Measurements from ENCODE around the gene ZC3H18.
A peak's percentile ranks its signal among the peaks of the same experiment; 100 is the strongest.

The ZC3H18 gene

DNA sequence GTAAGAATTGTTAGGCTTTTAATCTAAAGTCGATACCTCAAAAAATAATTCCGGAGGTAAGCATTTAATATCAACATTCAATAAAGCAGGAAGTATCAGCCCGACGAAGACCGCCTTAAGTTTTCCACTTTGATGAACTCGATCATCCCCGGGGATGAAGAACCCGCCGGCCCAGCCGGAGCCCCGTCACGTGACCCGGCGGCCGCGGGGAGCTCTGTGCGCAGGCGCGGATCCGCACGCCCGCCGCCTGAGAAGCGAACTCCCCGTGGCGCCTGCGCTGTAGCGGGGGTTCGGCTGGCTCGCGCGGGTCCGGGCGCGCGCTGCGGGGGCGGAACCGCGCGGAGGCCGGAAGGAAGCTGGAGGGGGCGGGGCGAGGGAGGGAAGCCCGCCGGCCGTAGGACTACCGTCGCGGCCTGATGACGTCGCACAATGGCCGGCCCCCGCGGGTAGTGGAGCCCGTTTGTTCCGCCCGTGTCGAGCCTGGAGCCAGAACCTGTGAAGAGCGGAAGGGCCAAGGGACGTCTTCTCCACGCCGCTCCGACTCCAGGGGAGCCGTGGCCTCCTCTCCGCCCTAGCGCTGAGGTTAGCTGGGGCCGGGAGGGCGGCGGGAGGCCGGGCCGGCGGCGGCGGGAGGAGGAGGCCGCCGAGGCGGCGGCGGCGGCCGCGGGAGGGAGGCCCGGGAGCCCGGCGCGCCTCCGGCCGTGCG lies at the start of gene ZC3H18:
ZC3H18 (plus strand) TSS at position 419 of the 706 bp plus-strand sequence. CDS start 6,721 bp downstream, outside the sequence.
- Mint-ChIP-seq H3K4me1 (peaks cover 50% of the 10 kb centered on the region), H3K4me3 (peak within 1 kb of the TSS; percentile 89), H3K9me3 (no peaks in the 10 kb centered on the region), H3K36me3 (ENCODE audit: low read depth) (peaks cover 21% of the 10 kb centered on the region), H3K27ac (peak within 1 kb of the TSS; percentile 92), H3K27me3 (peaks cover 1% of the 10 kb centered on the region)
- DNase-seq (peak; percentile 100), ATAC-seq (peak; percentile 66)

DNA sequence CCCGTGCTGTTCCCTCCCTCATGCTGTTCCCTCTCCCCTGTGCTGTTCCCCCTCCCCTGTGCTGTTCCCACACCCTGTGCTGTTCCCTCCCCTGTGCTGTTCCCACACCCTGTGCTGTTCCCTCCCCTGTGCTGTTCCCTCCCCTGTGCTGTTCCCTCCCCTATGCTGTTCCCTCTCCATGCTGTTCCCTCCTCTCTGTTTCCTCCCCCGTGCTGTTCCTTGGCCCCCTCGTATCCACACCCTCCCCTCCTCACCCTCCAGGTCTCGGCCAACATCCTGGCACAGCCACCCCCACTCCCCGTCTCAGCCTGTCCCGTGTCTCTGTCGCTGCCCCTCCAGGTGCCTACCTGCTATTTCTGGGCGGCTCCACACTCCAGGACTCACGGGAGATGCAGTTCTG lies 48.5 kb upstream of the ZC3H18 start:
- ATAC-seq, result no peak
- DNase-seq, result no peak
- Mint-ChIP-seq H3K9me3 (peaks cover 10% of the 10 kb centered on the region), H3K4me1 (no peaks in the 10 kb centered on the region), H3K27me3 (no peaks in the 10 kb centered on the region), H3K4me3 (no peak overlapping the region), H3K36me3 (ENCODE audit: low read depth) (peaks cover 3% of the 10 kb centered on the region), H3K27ac (no peak overlapping the region)

DNA sequence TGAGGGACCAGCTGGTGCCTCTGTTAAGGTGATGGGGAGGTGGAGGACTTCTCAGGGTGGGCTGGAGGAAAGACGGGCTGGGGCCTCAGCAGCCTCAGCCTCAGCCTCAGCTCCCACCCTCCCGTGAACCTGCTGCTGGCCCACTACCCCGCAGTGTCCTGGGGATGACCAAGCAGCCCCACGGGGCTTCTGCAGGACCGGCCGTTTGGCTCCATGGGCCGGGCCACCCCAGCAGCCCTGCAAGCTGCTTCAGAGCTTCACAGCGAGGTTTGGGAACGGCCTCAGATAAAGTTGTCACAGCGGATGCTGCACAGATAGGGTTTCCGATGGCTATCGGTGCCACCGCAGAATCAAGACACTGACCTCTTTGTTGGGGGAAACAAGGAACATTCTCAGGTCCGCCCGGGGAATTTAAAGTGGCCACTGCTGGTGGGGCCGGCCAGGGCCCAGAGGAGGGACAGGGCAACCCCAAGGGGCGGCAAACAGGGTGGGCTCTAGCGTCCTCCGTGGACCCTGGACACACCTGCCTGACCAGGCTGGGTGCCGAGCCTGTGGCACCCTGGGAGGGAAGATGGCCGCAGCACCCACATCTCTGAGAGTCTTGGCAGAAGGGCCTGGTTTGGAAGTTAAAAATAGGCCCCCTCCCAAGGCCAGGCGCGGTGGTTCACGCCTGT lies 47.8 kb upstream of the ZC3H18 start:
- Mint-ChIP-seq H3K4me1 (no peaks in the 10 kb centered on the region), H3K27ac (no peak overlapping the region), H3K27me3 (no peaks in the 10 kb centered on the region), H3K36me3 (ENCODE audit: low read depth) (peaks cover 2% of the 10 kb centered on the region), H3K9me3 (peaks cover 10% of the 10 kb centered on the region), H3K4me3 (no peak overlapping the region)
- DNase-seq (no peak), ATAC-seq (no peak)

DNA sequence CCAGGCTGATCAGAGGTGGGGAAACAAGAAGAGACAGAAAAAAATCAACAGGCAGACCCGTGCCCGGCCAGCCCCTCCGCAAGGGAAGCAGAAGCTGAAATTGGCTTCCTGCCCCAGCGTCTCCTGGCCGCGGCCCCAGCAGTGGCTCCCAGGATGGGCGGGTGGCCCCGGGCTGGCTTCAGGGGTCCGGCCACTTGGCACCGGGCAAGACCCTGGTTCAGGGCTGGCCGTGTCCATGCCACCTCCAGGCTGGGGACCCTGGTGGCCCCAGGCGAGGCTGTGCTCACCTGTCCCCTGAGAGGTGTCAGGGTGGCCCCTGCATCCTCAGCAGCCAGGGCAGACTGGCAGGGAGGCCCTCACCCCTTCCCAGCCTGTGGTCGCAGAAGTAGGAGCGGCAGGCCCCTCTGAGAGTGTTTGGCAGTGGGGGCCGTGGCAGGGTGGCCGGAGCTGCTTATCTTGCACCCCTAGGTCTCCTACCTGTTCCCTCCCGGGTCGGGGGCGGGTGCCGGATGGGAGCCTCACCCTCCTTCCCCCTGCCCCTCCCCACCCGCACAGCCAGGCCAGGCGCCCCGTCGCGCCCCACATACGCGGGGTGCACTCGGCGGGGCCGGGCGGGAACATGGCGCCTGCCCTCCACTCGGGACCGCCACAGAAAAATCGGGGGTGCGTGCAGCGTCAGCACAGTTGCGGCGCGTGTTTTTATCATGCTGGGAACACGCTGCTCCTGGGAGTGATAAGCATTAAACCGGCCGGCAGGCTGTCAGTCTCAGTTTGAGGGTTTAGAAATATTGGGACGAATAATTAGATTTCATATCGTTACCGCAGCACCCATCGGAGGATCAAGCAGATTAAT lies 46.7 kb upstream of the ZC3H18 start:
- Mint-ChIP-seq H3K9me3 (peaks cover 5% of the 10 kb centered on the region), H3K27me3 (no peaks in the 10 kb centered on the region), H3K36me3 (ENCODE audit: low read depth) (no peaks in the 10 kb centered on the region), H3K4me1 (no peaks in the 10 kb centered on the region), H3K4me3 (no peak overlapping the region), H3K27ac (no peak overlapping the region)
- no peak for DNase-seq
- no peak for ATAC-seq

DNA sequence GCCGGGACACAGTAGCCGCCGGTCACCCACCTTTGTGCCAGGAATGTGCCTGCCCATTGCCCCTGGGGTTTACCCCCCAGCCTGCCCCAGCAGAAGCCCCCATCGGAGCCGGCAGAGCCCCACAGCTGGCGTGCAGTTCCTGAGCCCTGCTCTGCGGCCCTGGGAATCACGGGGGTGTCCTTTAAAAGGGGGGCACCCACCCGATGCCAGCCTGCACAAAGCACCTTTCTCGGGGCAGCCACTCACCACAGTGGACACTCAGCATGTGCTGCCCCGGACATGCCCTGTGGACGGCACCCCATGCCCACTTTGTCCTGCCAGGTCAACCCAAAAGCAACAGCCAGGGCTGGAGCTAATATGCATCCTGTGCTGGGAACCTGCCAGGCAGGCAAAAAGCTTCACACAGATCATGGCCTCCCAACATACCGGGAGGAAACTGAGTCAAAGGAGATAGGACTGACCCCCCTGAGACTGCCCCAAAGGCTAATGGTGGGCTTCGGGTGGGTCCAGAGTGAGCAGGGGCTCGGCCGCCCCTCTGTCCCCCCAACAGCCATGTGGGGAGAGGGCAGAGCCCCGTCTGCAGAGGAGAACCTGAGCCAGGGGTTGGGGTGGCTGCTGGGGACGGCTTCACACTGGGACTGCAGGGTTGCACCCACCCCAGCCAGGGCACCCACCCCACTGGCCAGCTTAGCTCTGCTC lies 45.8 kb upstream of the ZC3H18 start:
- Mint-ChIP-seq H3K36me3 (ENCODE audit: low read depth) (no peaks in the 10 kb centered on the region), H3K27ac (no peak overlapping the region), H3K4me1 (no peaks in the 10 kb centered on the region), H3K4me3 (no peak overlapping the region), H3K27me3 (no peaks in the 10 kb centered on the region), H3K9me3 (no peaks in the 10 kb centered on the region)
- DNase-seq (no peak), ATAC-seq (no peak)

DNA sequence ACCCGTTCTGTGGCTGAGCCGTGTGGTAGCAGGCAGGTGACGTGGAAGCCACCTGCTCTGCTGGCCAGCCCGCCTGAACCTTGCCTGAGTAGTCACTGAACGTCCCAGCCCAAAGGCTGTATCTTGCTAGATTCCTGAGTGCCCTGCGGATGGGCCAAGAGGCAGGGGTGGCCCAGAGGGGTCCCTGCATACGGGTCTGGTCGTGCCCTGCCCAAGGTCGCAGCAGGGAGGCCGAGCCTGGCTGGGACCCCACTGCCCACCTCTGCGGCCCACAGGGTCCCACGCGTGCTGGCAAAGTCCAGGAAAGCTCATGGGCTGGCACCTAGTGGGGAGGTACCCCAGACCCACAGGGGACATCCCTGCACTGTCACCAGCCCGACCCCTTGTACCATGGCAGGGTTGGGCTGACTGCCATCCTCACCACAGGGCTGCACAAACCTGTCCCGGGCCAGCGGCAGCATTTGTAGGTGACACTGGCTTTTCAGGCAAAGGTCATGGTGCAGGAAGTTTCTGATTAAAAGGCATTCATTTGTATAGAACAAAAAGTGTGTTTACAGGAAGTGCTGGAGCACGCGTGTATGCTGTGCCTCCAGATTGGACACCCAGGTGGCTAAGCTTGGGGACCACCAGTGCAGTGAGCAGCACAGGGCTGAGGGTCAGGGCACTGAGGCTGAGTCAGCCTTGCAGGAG lies 45.1 kb upstream of the ZC3H18 start:
- Mint-ChIP-seq H3K4me3 (no peak overlapping the region), H3K9me3 (no peaks in the 10 kb centered on the region), H3K27me3 (no peaks in the 10 kb centered on the region), H3K4me1 (no peaks in the 10 kb centered on the region), H3K36me3 (ENCODE audit: low read depth) (no peaks in the 10 kb centered on the region), H3K27ac (no peak overlapping the region)
- no peak for DNase-seq
- no peak for ATAC-seq

DNA sequence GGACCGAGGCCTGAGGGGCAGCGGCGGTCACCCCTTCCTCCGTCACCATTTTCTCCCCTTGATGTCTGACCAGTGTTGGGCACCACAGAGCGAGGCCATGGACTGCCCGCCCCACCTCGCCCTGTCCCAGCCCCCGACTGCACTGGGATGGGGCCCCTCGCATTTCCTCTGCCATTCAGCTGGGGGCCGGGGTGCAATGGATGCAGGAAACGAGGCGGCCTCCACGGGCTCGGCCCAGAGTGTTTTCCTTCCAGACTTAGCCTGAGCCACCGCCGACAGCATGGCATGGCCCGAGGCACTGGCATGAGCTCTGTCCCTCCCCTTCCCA lies 44.6 kb upstream of the ZC3H18 start:
- no peak for ATAC-seq
- Mint-ChIP-seq H3K9me3 (no peaks in the 10 kb centered on the region), H3K27ac (no peak overlapping the region), H3K4me1 (no peaks in the 10 kb centered on the region), H3K36me3 (ENCODE audit: low read depth) (no peaks in the 10 kb centered on the region), H3K4me3 (no peak overlapping the region), H3K27me3 (no peaks in the 10 kb centered on the region)
- no peak for DNase-seq

DNA sequence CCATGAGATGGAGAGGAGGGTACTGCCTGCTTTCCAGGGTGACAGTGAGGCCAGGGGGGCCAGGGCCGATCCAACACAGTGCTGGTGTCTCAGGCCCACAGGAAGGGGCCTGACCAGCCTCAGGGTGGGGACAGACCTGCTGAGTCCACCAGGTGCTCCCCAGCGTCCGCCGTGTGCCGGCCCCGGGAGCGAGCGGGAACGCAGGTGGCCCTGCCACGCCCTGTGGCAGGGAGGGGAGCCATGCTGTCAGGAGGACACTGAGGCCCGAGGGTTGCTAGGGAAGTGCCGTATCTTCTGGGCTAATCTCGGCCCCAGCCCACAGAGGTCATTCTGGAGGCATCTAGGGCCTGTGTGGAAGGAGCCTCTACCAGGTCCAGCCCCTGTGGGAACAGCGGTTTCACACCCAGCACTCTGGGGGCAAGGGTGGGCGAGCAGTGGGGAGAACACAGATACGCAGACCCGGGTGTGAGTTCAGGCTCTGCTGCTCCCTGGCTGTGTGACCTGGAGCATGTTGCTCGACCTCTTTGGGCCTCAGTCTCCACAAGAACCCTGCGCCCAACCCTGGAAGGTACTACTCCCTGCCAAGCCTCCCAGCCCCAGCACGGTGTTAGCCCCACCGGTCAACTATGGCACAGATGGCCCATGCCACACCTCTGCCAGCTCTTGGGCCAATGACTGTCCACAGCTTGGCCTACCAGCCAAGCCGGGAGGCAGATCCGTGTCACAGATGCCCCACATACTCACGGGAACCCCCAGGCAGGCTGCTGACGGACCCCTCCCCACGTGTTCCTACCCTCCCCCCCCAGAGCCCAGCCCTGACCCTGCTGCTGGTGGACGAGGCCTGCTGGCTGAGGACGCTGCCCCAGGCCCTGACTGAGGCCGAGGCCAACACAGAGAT lies 43.9 kb upstream of the ZC3H18 start:
- no peak overlapping the region for H3K27ac Mint-ChIP-seq
- no peak overlapping the region for H3K4me3 Mint-ChIP-seq
- no peaks in the 10 kb centered on the region for H3K27me3 Mint-ChIP-seq
- ATAC-seq (no peak), DNase-seq (no peak)
- no peaks in the 10 kb centered on the region for H3K9me3 Mint-ChIP-seq
- no peaks in the 10 kb centered on the region for H3K4me1 Mint-ChIP-seq
- H3K36me3 Mint-ChIP-seq (ENCODE audit: low read depth), result no peaks in the 10 kb centered on the region

DNA sequence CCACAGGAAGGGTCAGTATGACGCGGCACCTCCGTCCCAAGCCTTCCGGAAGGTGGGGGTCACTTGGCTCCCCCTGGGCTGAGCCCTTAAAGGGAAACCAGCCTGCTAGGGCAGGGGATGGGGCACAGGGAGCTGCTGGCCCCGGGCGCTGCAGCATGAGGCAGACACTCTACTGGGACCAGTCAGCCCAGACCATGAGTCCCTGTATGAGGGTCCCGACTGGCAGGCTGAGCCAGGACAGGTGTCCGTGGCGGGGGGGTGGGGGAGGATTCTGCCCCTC lies 43.4 kb upstream of the ZC3H18 start:
- Mint-ChIP-seq H3K4me3 (no peak overlapping the region), H3K27me3 (no peaks in the 10 kb centered on the region), H3K9me3 (no peaks in the 10 kb centered on the region), H3K4me1 (no peaks in the 10 kb centered on the region), H3K36me3 (ENCODE audit: low read depth) (no peaks in the 10 kb centered on the region), H3K27ac (no peak overlapping the region)
- ATAC-seq (no peak), DNase-seq (no peak)

DNA sequence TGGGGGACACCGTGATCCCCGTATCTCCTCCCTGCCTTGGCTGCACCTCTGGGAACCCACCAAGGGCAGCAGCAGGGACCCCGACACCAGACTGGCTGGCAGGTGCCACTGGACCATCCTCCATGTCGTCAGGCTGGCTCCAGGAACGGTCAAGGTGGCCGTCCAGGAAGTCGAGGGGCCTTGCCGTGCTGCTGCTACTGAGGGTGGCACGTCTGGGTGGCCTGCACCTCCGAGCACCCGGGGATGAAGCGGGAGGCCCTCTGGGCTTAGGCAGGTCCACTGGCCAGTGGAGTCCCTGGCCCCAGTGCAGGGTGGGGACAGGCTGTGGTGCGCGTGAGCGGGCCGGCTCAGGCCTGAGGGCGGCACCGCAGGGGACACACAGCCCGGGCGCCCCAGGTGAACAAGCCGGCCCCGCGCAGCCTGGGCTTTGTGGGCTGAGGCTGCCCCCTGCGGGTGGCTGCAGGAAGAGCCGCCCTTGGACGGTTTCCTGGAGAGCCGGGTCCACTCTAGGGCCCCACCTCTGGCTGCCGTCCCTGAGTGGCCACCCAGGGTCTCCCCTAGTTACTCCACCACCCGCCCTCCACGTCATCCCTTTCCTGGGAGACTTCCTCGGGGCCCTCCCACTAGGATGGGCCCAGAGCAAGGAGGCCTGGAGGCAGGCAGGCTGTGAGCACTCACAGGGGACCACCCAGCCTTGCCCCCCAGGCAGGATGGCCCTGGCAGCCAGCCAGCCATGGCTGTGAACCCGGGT lies 42.8 kb upstream of the ZC3H18 start:
- Mint-ChIP-seq H3K9me3 (no peaks in the 10 kb centered on the region), H3K36me3 (ENCODE audit: low read depth) (no peaks in the 10 kb centered on the region), H3K4me3 (no peak overlapping the region), H3K27ac (no peak overlapping the region), H3K4me1 (no peaks in the 10 kb centered on the region), H3K27me3 (no peaks in the 10 kb centered on the region)
- DNase-seq, result peak; percentile 72
- ATAC-seq, result peak; percentile 56

DNA sequence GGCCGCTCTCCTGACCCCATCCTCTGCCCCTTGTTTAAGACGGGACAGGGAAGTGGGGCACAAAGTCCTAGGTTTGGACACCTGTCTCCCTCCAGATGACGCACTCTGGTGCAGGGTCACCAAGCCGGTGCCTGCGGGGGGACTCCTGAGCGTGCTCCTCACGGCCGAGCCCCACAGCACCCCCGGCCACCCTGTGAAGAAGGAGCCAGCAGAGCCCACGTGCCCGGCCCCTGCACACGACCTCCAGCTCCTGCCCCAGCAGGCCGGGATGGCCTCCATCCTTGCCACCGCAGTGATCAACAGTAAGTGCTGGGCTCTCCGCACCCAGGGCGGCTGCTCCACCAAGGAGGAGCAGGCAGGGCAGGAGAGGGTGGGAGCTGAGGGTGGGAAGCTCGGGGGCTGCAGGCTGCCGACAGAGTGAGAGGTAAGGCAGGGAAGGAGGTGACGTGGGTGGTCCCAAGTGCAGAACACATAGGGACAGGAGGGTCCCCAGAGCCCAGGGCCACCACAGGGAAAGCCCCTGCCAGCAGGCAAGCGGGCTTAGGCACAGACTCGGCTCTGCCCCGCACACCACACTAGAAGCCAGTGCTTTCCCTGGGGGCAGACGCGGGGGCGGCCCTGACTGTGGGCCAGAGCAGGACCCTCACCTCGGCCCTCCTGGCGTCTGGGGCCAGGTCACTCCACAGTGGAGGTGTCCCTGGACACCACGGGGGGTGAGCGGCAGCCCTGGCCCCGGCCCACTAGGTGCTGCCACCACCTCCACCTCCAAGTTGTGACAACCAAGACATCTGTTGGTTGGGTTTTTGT lies 42.1 kb upstream of the ZC3H18 start:
- no peak for ATAC-seq
- Mint-ChIP-seq H3K27ac (no peak overlapping the region), H3K9me3 (no peaks in the 10 kb centered on the region), H3K4me1 (no peaks in the 10 kb centered on the region), H3K36me3 (ENCODE audit: low read depth) (no peaks in the 10 kb centered on the region), H3K4me3 (no peak overlapping the region), H3K27me3 (no peaks in the 10 kb centered on the region)
- DNase-seq, result no peak

DNA sequence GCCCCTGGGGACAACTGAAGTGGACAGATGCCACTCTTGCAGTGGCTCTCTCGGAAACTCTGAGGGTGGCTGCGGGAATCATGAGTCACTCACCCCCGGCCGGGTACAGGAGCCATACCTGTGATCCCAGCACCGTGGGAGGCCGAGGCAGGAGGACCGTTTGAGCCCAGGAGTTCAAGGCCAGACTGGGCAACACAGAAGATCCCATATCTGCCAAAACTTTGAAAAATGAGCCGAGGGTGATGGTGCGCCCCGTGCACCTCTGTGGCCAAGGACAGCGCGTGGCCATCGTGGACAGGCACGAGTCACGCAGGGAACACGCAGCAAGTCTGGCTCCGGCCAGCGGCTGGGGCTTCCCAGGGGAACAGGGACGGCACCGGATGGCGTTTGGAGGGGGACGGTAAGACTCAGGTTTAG lies 41.3 kb upstream of the ZC3H18 start:
- no peaks in the 10 kb centered on the region for H3K4me1 Mint-ChIP-seq

More for the DNA sequence above, 41.3 kb upstream of the ZC3H18 start:
- no peak for DNase-seq
- Mint-ChIP-seq H3K27ac (no peak overlapping the region), H3K36me3 (ENCODE audit: low read depth) (no peaks in the 10 kb centered on the region), H3K9me3 (no peaks in the 10 kb centered on the region), H3K4me3 (no peak overlapping the region), H3K27me3 (no peaks in the 10 kb centered on the region)
- ATAC-seq, result no peak

Data from activated naive CD8-positive, alpha-beta T cell treated with anti-CD3 and anti-CD28 coated beads, Interleukin-2, amount 50 U/mL, for 24 hours (primary cell).